Nephron progenitor cell (in vitro differentiated cells): ENCODE data around the gene PLOD3.
"Not testable (repeated sequence)": the region's sequence is repeated elsewhere in the genome, so short reads cannot be mapped to it uniquely, and the experiment has no call there.

Experiments
- DNase-seq: peaks from one replicate; pipeline ENCODE4 v3.0.0; 2021
- H3K27ac Mint-ChIP-seq: 2 replicates; pipeline ENCODE4 v1.8.0; 2021; ENCODE audit warnings: mild to moderate bottlenecking, moderate library complexity, mixed read lengths
- H3K27me3 Mint-ChIP-seq: 2 replicates; pipeline ENCODE4 v1.8.0; 2021; ENCODE audit warnings: mild to moderate bottlenecking, low read depth, mixed read lengths; ENCODE audit not compliant: poor library complexity
- H3K36me3 Mint-ChIP-seq: 2 replicates; pipeline ENCODE4 v1.8.0; 2021; ENCODE audit warnings: low read depth, mixed read lengths
- H3K4me1 Mint-ChIP-seq: 2 replicates; pipeline ENCODE4 v1.8.0; 2021; ENCODE audit warnings: mixed read lengths
- H3K4me3 Mint-ChIP-seq: 2 replicates; pipeline ENCODE4 v1.8.0; 2021; ENCODE audit warnings: mild to moderate bottlenecking, moderate library complexity, mixed read lengths
- H3K9me3 Mint-ChIP-seq: 2 replicates; pipeline ENCODE4 v1.8.0; 2021; ENCODE audit warnings: mild to moderate bottlenecking, moderate library complexity, mixed read lengths
- CTCF ChIP-seq: fragments of 200-600 bp; sonication (generic); IDR thresholded peaks from 2 replicates; pipeline ENCODE4 v1.5.0; 2021; ENCODE audit warnings: antibody characterized with exemption

Gene PLOD3

GRCh38 chr7:101217388-101218235 is at the start of gene PLOD3, which contains the start of gene ZNHIT1:
Gene PLOD3 (minus strand): TSS chr7:101217581. CDS start chr7:101217274, 307 bp downstream.
Gene ZNHIT1 (plus strand): TSS chr7:101218165. CDS start chr7:101218196, 31 bp downstream.
- peak; percentile 95 for DNase-seq
- no peak for TF ChIP-seq CTCF

GRCh38 chr7:101265622-101266516 is 48.5 kb upstream of the PLOD3 start:
- Mint-ChIP-seq H3K27ac (no peak overlapping the region), H3K27me3 (peaks cover 13% of the 10 kb centered on the region)
- no peak for DNase-seq

More at GRCh38 chr7:101217388-101218235, at the start of gene PLOD3, which contains the start of gene ZNHIT1:
- peaks cover 15% of the 10 kb centered on the region for H3K36me3 Mint-ChIP-seq
- peaks cover 51% of the 10 kb centered on the region for H3K4me1 Mint-ChIP-seq
- H3K27me3 Mint-ChIP-seq, result peaks cover 3% of the 10 kb centered on the region
- peak within 1 kb of the TSS; percentile 97 for H3K27ac Mint-ChIP-seq
- peak within 1 kb of the TSS; percentile 97 for H3K4me3 Mint-ChIP-seq
- no peaks in the 10 kb centered on the region for H3K9me3 Mint-ChIP-seq

GRCh38 chr7:101264102-101264706 is 46.8 kb upstream of the PLOD3 start:
- not testable (repeated sequence) for H3K4me3 Mint-ChIP-seq, H3K36me3 Mint-ChIP-seq, H3K27me3 Mint-ChIP-seq, H3K9me3 Mint-ChIP-seq
- peak overlapping the region; percentile 42 for H3K27ac Mint-ChIP-seq
- DNase-seq, result peak; percentile 45
- peaks cover 18% of the 10 kb centered on the region for H3K4me1 Mint-ChIP-seq

More at GRCh38 chr7:101265622-101266516, 48.5 kb upstream of the PLOD3 start:
- peaks cover 18% of the 10 kb centered on the region for H3K4me1 Mint-ChIP-seq
- no peak for TF ChIP-seq CTCF
- H3K9me3 Mint-ChIP-seq, result peaks cover 4% of the 10 kb centered on the region
- H3K4me3 Mint-ChIP-seq, result no peak overlapping the region
- no peaks in the 10 kb centered on the region for H3K36me3 Mint-ChIP-seq

GRCh38 chr7:101258243-101258731 is 40.9 kb upstream of the PLOD3 start:
- Mint-ChIP-seq H3K27ac (no peak overlapping the region), H3K27me3 (peaks cover 35% of the 10 kb centered on the region), H3K36me3 (no peaks in the 10 kb centered on the region), H3K9me3 (no peaks in the 10 kb centered on the region), H3K4me1 (peaks cover 15% of the 10 kb centered on the region), H3K4me3 (no peak overlapping the region)
- no peak for TF ChIP-seq CTCF
- DNase-seq, result no peak

- no peak for TF ChIP-seq CTCF
- Mint-ChIP-seq H3K4me1 (peaks cover 27% of the 10 kb centered on the region), H3K36me3 (peaks cover 6% of the 10 kb centered on the region), H3K27me3 (peaks cover 30% of the 10 kb centered on the region), H3K4me3 (no peak overlapping the region), H3K9me3 (no peaks in the 10 kb centered on the region), H3K27ac (no peak overlapping the region)
- no peak for DNase-seq
Observed at GRCh38 chr7:101255796-101256195, 38.4 kb upstream of the PLOD3 start.

GRCh38 chr7:101253199-101253598 is 35.8 kb upstream of the PLOD3 start:
- not testable (repeated sequence) for H3K9me3 Mint-ChIP-seq, DNase-seq, H3K27ac Mint-ChIP-seq, H3K4me3 Mint-ChIP-seq
- peaks cover 25% of the 10 kb centered on the region for H3K27me3 Mint-ChIP-seq
- peaks cover 13% of the 10 kb centered on the region for H3K36me3 Mint-ChIP-seq
- H3K4me1 Mint-ChIP-seq, result peaks cover 36% of the 10 kb centered on the region
